Measurements from ENCODE around the gene SURF2. TPM values are rescaled to one million over a fixed set of nuclear protein-coding genes. Genes with fewer than 3 reads are reported as not detected.

Gene SURF2
- total RNA-seq, 1 donor from 2014 or later: 17.3 TPM

GRCh38 chr9:133342570-133342969, 13.8 kb upstream of the SURF2 start:
- ATAC-seq (ENCODE audit: low read depth) (no peak), DNase-seq (no peak)
- intact Hi-C loops (cut with micrococcal nuclease): no loop called here
- ChIA-PET POLR2A (interaction anchor here (1.1 to 1.3 kb wide), 2 partner anchors 11 to 312 kb away, joined by 3 to 4 read pairs; partner anchors contain the start of gene GTF3C5), CTCF (no interaction called here)
- Mint-ChIP-seq H3K4me3 (no peak overlapping the region), H3K27me3 (no peaks in the 10 kb centered on the region), H3K4me1 (peaks cover 55% of the 10 kb centered on the region), H3K27ac (no peak overlapping the region), H3K36me3 (ENCODE audit: low read depth) (peaks cover 69% of the 10 kb centered on the region), H3K9me3 (no peaks in the 10 kb centered on the region)
- no peak for TF ChIP-seq CTCF (IDR thresholded peaks at IDR 0.05)

- CTCF ChIA-PET: no interaction called here
- no peaks in the 10 kb centered on the region for H3K27me3 Mint-ChIP-seq
- no peak for TF ChIP-seq CTCF (IDR thresholded peaks at IDR 0.05)
- no peak overlapping the region for H3K4me3 Mint-ChIP-seq
- ATAC-seq (ENCODE audit: low read depth) (no peak), DNase-seq (no peak)
- intact Hi-C loops (cut with micrococcal nuclease): no loop called here
- H3K27ac Mint-ChIP-seq: no peak overlapping the region
- no peaks in the 10 kb centered on the region for H3K9me3 Mint-ChIP-seq
- POLR2A ChIA-PET: interaction anchor here (0.7 kb wide), 1 partner anchor 9 kb away, joined by 3 read pairs; no protein-coding TSS in a partner anchor
- peaks cover 61% of the 10 kb centered on the region for H3K4me1 Mint-ChIP-seq
- H3K36me3 Mint-ChIP-seq (ENCODE audit: low read depth): peaks cover 77% of the 10 kb centered on the region
Measured at GRCh38 chr9:133344071-133344470, 12.3 kb upstream of the SURF2 start.

- Mint-ChIP-seq H3K9me3 (no peaks in the 10 kb centered on the region), H3K4me3 (no peak overlapping the region), H3K36me3 (ENCODE audit: low read depth) (peaks cover 77% of the 10 kb centered on the region), H3K27ac (no peak overlapping the region), H3K27me3 (no peaks in the 10 kb centered on the region), H3K4me1 (peaks cover 61% of the 10 kb centered on the region)
- POLR2A ChIA-PET: no interaction called here
- CTCF ChIA-PET: no interaction called here
- intact Hi-C loops (cut with micrococcal nuclease): no loop called here
- no peak for TF ChIP-seq CTCF (IDR thresholded peaks at IDR 0.05)
- ATAC-seq (ENCODE audit: low read depth): no peak
- no peak for DNase-seq
Measured at GRCh38 chr9:133344979-133345378, 11.4 kb upstream of the SURF2 start.

GRCh38 chr9:133345596-133345995, 10.8 kb upstream of the SURF2 start:
- Mint-ChIP-seq H3K4me1 (peaks cover 58% of the 10 kb centered on the region), H3K4me3 (no peak overlapping the region)

More at GRCh38 chr9:133345596-133345995, 10.8 kb upstream of the SURF2 start:
- no peaks in the 10 kb centered on the region for H3K9me3 Mint-ChIP-seq
- ATAC-seq (ENCODE audit: low read depth): no peak
- peak overlapping the region; percentile 24 for H3K27ac Mint-ChIP-seq
- intact Hi-C loops (cut with micrococcal nuclease): no loop called here
- H3K36me3 Mint-ChIP-seq (ENCODE audit: low read depth): peaks cover 77% of the 10 kb centered on the region
- no peak for TF ChIP-seq CTCF (IDR thresholded peaks at IDR 0.05)
- no peaks in the 10 kb centered on the region for H3K27me3 Mint-ChIP-seq
- DNase-seq: no peak
- POLR2A ChIA-PET: interaction anchor here (0.6 to 3.9 kb wide), 2 partner anchors 11 to 403 kb away, joined by 3 to 52 read pairs; partner anchors contain the start of genes SURF1 and SURF2
- CTCF ChIA-PET: no interaction called here
